ENCODE data around the gene CDH12.

DNA sequence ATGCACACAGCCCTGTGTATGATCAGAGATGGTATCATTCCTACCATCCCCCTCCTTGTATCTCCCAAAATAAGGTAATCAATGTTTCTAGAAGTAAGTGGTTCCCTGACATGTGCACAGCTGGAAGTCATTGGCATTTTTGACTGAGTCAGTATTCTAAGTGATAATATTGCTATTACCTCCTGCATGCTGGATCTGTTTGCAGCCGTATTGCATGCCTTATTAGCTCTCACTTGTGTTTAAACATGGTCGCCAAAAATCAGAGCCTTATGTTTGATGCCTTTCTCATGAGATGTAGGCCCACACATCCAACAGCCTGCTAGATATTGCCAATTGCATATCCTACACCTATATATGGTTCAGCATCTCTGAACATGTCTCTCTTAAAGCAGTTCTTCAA, 254.3 kb downstream of the CDH12 start:
- TF ChIP-seq, protein P1, sequence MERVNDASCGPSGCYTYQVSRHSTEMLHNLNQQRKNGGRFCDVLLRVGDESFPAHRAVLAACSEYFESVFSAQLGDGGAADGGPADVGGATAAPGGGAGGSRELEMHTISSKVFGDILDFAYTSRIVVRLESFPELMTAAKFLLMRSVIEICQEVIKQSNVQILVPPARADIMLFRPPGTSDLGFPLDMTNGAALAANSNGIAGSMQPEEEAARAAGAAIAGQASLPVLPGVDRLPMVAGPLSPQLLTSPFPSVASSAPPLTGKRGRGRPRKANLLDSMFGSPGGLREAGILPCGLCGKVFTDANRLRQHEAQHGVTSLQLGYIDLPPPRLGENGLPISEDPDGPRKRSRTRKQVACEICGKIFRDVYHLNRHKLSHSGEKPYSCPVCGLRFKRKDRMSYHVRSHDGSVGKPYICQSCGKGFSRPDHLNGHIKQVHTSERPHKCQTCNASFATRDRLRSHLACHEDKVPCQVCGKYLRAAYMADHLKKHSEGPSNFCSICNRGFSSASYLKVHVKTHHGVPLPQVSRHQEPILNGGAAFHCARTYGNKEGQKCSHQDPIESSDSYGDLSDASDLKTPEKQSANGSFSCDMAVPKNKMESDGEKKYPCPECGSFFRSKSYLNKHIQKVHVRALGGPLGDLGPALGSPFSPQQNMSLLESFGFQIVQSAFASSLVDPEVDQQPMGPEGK (CRISPR knock-in tag; IDR thresholded peaks at IDR 0.05; ENCODE audit: borderline replicate concordance): no peak
- TF ChIP-seq OSR1 (CRISPR knock-in tag; IDR thresholded peaks at IDR 0.05) (no peak), PPARA (CRISPR knock-in tag; IDR thresholded peaks at IDR 0.05; ENCODE audit: borderline replicate concordance) (no peak), ARNTL (CRISPR knock-in tag; IDR thresholded peaks at IDR 0.05; ENCODE audit: borderline replicate concordance, low read depth) (no peak), ESRRG (CRISPR knock-in tag; IDR thresholded peaks at IDR 0.05) (no peak), ZFP3 (CRISPR knock-in tag; IDR thresholded peaks at IDR 0.05) (no peak), RARB (CRISPR knock-in tag; IDR thresholded peaks at IDR 0.05) (no peak), TOX (CRISPR knock-in tag; IDR thresholded peaks at IDR 0.05; ENCODE audit: borderline replicate concordance) (no peak), ZNF8 (CRISPR knock-in tag; IDR thresholded peaks at IDR 0.05) (no peak), ZNF565 (CRISPR knock-in tag; conservative IDR thresholded peaks at IDR 0.05; ENCODE audit: low read depth) (no peak), SNAI2 (CRISPR knock-in tag; IDR thresholded peaks at IDR 0.05) (no peak), ZFP30 (CRISPR knock-in tag; IDR thresholded peaks at IDR 0.05) (no peak)
- TF ChIP-seq, protein P2, sequence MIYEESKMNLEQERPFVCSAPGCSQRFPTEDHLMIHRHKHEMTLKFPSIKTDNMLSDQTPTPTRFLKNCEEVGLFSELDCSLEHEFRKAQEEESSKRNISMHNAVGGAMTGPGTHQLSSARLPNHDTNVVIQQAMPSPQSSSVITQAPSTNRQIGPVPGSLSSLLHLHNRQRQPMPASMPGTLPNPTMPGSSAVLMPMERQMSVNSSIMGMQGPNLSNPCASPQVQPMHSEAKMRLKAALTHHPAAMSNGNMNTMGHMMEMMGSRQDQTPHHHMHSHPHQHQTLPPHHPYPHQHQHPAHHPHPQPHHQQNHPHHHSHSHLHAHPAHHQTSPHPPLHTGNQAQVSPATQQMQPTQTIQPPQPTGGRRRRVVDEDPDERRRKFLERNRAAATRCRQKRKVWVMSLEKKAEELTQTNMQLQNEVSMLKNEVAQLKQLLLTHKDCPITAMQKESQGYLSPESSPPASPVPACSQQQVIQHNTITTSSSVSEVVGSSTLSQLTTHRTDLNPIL (CRISPR knock-in tag; IDR thresholded peaks at IDR 0.05; ENCODE audit: low read depth): no peak
- TF ChIP-seq, protein P3, sequence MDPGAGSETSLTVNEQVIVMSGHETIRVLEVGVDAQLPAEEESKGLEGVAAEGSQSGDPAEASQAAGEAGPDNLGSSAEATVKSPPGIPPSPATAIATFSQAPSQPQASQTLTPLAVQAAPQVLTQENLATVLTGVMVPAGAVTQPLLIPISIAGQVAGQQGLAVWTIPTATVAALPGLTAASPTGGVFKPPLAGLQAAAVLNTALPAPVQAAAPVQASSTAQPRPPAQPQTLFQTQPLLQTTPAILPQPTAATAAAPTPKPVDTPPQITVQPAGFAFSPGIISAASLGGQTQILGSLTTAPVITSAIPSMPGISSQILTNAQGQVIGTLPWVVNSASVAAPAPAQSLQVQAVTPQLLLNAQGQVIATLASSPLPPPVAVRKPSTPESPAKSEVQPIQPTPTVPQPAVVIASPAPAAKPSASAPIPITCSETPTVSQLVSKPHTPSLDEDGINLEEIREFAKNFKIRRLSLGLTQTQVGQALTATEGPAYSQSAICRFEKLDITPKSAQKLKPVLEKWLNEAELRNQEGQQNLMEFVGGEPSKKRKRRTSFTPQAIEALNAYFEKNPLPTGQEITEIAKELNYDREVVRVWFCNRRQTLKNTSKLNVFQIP (CRISPR knock-in tag; IDR thresholded peaks at IDR 0.05; ENCODE audit: borderline replicate concordance, low read depth): no peak
